GM18861 (cell line): ENCODE data around the gene LRCH1.
"Not testable (repeated sequence)": the region's sequence is repeated elsewhere in the genome, so short reads cannot be mapped to it uniquely, and the experiment has no call there.

ENCODE experiments used
- ATAC-seq: cut with Tn5 transposase; IDR thresholded peaks from one replicate; pipeline ENCODE4 v1.9.1; 2021; ENCODE audit not compliant: unreplicated experiment

LRCH1 gene

DNA sequence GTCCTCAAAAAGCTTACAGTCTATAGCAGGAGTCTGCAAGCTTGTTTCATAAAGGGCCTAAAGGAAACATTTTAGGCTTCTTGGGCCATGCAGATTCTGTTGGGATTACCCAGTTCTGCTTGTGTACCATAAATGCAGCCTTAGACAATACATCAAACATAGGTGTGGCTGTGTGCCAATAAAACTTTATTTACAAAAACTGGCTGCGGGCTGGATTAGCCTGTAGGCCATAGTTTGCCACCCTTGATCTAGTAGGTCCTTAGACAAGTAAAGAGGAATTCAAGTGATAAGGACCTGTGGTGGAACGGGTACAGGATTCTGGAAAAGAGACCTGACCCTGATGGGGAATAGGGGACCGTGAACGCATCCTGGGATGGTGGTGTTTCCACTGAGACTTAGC, 192.1 kb downstream of the LRCH1 start:
- no peak for ATAC-seq

DNA sequence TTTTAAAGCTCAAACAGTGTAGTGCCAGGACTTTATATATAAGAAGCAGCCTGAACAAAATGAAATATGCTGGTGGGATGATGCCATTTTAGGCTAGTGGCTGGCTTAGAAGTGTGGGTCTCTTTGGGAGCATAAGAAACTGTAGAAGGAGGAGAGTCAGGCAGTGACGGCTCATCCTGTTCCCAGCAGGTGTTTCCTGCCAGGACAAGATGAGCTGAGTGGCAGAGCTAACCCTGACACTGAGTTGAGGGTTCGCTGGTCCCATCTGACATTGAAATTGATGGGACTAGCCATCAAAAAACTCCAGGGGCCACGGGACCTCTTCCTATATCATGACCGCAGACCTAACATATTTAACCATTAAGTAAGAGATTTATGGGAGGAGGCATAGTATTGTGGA, 192.7 kb downstream of the LRCH1 start:
- no peak for ATAC-seq

DNA sequence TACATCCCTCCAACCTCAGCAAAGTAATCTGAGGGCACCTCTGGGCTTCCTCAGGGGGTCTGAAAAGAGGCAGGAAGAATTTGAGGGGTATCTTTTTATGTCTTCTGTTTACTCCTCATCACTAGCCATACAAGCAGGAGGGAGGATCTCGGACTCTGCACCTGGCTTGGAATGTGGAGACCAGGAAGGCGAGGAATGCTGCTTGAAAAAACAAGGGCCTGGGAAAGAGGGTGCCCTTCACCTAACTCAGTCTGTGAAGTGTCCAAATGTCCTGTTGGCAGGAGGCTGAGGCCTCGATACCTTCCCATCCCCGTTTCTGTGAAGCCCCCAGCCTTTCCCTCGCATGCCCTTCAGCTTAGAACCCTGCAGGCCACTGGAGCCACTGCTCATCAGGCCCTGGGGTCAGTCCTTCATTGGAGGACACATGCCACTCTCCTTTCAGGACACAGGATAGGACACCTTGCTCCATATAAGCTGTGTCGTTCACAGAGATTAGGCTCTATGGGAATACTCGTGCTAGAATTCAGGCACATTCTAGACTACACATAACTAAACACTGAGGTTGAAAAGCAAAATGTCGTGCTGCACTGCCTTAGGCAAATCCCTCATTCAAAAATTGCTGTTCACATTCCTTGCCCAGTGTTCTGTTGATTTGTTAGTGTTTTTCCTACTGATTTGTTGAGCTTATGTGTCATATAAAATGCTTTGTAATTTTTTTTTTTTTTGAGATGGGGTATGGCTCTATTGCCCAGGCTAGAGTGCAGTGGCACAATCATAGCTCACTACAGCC, 194.3 kb downstream of the LRCH1 start:
- no peak for ATAC-seq

DNA sequence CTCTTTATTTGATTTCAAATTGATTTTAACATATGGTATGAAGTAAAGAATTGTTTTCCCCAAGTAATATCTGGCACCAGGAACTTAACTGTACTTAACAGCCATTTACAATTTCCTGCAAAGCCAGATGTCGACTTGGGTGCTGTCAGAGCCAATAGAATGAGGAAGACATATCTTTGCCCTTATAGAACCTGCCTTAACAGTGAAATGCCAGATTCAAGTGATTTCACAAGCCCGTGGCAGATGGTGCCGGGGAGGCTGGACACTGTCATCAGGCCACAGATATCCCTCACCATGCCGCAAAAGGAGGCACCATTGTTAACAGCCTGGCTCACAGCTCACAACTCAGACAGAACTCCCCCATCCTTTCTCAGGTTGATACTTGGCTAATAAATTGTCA, 195.3 kb downstream of the LRCH1 start:
- ATAC-seq = no peak

DNA sequence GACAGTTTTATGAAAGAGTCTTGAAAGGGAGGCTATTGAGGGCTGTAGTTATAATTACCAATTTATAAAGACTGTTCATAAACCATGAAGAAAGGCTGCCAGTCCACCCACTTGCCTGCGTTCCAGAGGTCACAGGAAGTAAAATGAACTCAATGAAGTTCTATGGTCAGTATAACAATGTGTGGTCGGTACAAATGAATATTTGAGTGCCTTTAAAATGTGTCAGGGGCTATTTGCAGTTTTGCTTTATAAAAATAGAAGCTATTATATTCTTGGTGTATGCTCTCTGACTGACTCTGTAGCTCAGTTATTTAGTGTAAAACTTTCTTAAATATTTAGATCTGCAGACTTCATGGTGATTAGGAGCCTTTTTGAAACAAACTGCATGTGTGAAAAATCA, 197.0 kb downstream of the LRCH1 start:
- ATAC-seq = no peak

DNA sequence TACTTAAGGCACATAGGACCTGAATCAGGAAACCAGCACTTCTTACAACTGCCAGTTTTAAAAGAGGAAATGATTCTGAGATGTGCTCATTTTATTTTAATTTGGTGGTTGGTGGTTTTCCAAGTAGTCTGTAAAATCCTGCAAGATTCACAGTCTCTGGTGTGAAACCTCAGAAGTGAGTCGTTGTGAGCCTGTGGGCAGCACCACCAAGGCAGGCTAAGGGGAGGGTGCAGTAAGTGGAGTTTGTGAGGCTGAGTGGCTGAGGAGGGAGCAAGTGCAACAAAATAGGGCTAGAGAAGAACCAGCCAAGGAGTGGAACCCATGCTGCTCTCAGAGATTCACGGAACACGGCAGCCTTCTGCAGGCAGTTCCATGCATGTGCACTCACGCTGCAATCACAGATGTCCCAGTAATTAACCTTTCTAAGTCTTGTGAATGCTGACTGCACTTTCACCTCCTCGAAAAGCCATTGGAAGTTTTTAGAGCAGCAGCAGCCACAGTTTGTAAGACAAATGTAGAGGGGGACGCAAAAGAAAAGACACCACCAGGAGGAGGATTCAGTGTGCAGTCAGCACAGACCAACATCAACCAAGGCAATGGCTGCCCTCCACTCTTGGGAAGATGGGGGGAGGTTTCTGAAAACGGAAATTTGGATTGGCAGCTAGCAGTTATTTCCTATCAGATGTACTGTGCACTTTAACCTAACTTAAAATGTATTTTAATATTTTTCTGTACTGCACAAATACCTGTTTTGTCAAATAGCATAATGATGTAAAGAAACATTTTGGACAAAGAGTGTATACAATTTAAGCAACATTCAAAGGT, 199.1 kb downstream of the LRCH1 start:
- peak; percentile 74 for ATAC-seq

DNA sequence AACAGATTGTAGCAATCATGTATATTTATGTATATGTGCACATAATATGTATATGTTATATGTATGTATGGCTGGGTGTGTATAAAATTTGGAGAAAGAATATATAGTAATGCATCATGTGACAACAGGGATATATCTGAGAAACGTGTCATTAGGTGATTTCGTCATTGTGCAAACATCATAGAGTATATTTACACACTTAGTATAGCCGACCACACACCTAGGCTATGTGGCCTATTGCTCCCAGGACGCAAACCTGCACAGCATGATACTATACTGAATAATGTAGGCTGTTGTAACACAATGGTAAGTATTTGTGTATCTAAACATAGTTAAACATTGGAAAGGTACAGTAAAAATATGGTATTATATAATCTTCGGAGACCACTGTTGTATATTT, 200.2 kb downstream of the LRCH1 start:
- ATAC-seq = no peak

DNA sequence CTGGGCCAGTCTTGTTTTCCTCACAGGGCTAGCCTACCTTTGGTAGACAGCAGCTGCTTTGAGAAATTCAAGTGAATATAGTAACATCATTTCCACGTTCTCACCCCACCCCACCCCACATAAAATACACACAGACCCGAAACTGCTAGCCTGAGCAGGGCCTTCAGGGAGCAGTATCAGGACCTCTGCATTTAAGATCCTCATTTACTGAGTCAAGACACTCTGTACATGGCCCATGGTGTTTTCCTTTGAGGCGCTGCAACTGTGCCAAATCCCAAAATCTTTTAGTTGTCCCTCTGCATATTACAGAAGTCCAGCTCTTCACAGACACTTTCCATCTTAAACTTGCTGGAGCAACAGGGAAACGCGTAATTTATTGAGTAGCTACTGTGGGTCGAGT, 200.9 kb downstream of the LRCH1 start:
- no peak for ATAC-seq

DNA sequence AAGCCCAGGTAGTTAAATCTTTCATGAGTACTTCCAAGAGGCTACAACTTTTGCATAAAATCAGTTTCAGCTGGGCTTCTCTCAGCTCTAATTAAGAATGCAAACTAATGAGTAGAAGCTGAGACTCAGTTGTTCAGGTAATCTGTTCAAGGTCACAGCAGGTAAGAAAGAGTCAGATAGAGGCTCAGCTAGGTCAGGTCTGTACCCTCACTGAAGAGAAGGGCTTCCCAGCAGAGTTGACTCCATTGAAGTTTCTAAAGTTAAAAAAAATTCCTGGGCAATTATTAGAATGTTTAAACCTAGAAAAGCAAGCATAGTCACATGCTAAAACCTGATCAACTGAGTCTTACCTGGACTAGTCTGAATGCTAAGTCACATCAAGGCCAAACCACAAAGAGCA, 201.8 kb downstream of the LRCH1 start:
- no peak for ATAC-seq

DNA sequence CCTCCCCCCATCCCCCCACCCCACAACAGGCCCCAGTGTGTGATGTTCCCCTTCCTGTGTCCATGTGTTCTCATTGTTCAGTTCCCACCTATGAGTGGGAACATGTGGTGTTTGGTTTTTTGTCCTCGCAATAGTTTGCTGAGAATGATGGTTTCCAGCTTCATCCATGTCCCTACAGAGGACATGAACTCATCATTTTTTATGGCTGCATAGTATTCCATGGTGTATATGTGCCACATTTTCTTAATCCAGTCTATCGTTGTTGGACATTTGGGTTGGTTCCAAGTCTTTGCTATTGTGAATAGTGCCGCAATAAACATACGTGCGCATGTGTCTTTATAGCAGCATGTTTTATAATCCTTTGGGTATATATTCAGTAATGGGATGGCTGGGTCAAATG, 202.5 kb downstream of the LRCH1 start:
- ATAC-seq = not testable (repeated sequence)

DNA sequence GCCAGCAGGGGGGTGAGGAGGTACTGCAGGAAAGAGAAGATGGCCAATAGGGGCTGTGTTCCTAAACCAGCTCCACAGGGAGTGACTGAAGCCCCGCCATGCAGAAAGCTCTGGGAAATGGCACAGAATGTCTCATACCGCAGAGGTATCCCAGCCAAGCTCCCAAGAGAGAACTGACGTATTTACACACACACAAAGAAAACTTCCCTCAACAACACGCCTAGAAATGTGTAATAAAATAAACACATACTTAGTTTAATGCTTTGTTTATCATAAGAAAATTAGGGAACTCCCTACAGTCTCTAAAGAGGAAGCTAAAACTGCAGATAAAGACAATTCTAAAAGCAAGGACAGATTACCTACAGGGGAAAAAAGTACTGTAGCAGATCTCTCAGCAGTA, 204.0 kb downstream of the LRCH1 start:
- ATAC-seq = no peak

DNA sequence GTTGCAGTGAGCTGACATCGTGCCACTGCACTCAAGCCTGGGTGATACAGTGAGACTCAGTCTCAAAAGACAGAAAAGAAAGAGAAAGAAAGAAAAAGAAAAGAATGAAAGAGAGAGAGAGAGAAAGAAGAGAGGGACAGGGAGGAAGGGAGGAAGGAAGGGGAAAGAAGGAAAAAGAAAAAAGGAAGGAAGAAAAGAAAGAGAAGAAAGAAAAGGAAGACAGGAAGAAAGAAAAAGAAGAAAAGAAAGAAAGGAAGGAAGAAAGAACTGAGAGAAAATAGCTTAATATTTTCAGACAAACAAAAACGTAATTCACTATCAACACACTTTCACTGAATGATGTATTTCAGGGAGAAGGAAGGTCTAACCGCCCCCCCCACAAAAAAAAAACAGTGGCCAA, 204.7 kb downstream of the LRCH1 start:
- no peak for ATAC-seq

DNA sequence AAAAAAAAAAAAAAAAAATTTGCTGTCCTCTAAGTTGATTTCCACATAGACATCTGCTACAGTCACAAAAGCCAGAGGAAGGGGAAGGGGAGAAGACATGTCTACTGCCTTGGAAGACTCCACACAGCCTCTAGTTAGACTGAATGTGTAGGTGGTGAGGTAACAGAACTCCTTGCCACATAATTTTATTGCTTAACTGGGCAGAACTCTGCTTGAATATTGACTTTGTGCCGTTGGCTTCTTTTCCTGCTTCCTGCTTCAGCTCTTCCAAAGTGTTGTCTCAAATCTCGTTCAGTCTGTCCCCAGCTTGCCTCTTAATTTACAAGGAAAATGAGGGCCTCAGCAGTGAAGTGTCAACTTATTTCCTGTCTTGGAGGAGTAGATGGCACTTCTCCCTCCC, 206.9 kb downstream of the LRCH1 start:
- no peak for ATAC-seq

DNA sequence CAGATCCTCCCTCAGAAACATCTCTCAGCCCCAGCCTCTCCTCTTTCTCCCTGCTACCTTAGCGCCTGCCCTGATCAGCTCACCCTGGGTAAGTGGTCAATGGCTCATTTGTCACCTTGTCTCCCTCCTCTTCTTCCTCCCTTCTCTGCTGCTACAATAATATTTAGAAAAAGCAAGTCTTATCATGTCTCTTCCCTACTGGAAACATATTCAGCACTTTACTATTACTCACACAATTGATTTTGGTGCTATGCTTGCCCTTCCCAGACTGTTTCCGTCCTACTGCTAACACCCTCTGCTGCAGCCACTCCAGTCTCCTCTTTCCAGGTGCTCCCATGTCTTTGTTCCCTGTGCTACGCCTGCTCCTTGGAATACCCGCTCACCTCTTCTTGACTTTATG, 208.2 kb downstream of the LRCH1 start:
- ATAC-seq = no peak

DNA sequence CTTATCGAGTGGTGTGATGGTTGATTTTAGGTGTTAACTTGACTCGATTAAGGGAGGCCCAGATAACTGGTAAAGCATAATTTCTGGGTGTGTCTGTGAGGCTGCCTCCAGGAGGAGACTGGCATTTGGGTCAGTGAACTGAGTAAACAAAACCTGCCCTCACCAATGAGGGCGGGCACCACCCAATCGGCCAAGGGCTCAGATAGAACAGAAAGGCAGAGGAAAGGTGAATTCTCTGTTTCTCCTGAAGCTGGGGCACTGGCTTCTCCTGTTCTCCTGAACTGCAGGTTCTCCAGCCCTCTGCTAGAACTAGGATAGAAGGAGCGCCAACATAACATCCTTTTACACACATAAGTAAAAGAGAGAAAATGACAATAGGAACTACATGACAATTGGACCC, 208.9 kb downstream of the LRCH1 start:
- no peak for ATAC-seq

DNA sequence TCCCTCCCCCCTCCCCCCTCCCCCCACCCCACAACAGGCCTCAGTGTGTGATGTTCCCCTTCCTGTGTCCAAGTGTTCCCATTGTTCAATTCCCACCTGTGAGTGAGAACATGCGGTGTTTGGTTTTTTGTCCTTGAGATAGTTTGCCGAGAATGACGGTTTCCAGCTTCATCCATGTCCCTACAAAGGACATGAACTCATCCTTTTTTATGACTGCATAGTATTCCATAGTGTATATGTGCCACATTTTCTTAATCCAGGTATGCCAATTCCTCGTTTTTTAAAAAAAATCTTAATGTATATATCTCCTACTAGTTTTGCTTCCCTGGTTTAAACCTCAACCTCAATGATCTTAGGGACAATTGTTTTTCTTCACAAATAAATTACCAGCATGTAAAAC, 217.0 kb downstream of the LRCH1 start:
- ATAC-seq = not testable (repeated sequence)

DNA sequence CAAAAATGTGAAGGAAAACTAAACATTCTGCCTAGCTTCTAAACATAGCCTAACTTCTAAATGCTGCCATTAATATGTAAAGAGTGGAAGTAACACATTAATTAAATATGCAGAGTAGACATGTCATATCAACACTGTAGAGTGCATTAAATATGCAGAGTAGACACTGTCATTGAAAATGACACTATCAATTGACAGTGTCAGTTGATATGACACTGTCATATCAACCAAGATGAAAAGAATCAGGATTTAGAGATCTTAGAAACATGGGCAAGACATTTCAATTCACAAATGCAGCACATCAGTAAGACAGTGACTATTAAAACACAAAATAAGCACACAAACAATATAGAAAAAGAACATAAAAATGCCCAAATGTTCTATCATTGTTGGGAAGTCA, 218.7 kb downstream of the LRCH1 start:
- ATAC-seq = no peak

DNA sequence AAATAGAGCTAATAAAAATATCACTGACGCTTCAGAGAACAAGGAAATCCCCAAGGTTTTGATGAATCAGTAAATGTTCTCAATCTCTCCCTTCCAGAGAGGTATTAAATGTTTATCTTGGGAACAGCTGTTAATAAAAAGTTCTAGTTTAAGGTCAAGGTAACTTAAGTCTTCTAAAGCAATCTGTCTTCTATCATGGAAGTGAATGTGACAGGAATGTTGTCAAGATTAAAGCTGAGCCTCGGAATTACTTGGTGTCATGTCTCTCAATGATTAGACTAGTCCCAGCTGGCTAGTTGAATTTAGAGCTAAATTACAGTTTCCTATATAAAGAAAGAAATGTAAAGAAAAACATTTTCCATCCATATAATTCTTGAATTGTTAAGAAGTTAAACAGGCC, 220.6 kb downstream of the LRCH1 start:
- ATAC-seq = no peak

DNA sequence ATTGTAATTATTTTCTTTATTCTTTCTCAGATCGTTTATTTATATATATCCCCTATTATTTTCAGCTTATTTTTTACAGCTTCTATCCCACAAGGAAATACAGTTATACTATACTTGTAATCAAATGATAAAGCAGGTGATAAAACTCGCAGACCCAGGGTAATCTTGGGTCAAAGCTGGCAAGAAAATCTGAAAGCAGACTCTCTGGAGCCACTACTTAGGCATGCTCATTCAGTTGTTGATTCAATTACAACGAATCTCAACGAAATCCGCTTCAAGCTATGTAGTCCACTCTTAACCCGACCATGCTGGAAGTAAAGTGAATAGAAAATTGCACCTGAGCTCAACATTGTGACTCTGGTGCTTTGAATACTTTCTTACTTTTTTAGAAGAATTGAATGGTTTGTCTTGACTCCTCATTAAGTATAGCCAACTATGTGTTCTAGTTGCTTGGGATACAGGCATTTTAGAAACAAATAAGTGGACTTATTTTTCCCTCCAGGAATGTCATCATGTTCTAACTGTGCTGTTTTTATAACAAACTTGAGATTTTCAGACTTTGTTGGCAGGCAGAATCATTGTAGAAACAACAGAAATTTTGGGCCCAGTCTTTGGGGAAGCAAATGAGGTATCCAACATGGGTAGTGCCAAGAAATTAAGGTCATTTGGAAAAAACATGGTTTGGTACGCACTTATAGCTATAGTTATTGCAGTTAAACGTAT, 222.6 kb downstream of the LRCH1 start:
- ATAC-seq = no peak

DNA sequence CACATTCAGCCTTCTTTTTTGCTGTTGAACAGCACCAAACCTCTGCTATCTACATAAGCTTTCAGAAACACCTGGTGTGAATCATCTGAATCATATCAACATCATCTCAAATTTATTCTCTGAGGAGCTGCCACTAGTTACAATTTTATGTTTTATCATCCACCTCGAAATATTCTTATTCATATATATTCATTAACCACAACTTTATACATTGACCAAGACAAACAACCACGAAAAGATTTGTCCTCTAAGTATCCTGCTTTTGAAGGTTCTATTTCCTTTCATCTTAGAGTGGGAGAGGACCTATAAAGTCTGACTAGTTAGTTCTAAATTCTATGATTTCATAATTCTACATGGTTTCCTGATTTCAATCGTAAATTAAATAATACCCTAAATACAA, 225.1 kb downstream of the LRCH1 start:
- no peak for ATAC-seq

DNA sequence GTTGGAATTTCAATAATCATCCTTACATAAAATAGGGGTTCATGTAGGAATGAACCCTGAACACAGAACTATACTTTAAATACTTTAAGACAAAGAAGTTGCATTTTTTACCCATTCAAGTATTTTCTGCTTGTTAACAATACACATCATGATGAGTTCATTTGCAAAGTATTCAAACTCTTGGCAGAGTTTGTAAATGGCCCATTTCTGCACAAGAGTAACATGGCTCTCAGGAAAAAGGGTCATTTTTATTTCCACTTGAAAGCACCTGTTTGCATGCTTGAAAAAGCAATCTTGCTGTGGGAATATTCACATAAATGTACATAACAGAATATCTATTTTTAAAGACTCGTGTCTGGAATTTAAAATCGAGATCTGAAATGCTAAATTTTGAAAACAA, 225.9 kb downstream of the LRCH1 start:
- no peak for ATAC-seq

DNA sequence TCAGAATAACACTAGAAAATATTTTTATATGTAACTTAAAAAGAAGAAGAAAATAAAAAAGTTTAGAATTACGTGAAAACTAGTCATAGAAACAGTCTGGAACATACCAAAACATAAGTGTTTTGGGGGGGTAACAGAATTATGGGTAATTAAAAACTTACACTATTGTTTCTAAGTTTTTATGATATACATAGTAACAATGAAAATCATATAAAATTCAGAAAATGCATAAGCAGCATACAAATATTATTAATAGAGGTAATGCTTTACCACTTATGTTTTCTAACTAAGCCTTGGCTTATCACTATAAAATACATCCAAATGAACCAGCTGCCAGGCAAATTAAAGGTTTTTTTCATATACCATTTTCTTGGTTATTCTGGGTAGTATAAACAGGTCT, 229.1 kb downstream of the LRCH1 start:
- ATAC-seq = no peak
